ELF-1 (cell line): ENCODE results near the gene SQSTM1.

ENCODE experiments used
- DNase-seq: peaks from one replicate; pipeline ENCODE4 v3.0.0-alpha.2; 2016; ENCODE audit warnings: low read depth, low spot score

SQSTM1 gene

GRCh38 chr5:179805529-179806249, 15.0 kb upstream of the SQSTM1 start:
- DNase-seq = peak; percentile 44

- DNase-seq = peak; percentile 58
These were observed 14.3 kb upstream of the SQSTM1 start, which contains the start of gene MGAT4B for GRCh38 chr5:179806250-179807048. Gene MGAT4B, minus strand, starts transcription at chr5:179806866. Its CDS starts 283 bp downstream, at chr5:179806583.

DNA sequence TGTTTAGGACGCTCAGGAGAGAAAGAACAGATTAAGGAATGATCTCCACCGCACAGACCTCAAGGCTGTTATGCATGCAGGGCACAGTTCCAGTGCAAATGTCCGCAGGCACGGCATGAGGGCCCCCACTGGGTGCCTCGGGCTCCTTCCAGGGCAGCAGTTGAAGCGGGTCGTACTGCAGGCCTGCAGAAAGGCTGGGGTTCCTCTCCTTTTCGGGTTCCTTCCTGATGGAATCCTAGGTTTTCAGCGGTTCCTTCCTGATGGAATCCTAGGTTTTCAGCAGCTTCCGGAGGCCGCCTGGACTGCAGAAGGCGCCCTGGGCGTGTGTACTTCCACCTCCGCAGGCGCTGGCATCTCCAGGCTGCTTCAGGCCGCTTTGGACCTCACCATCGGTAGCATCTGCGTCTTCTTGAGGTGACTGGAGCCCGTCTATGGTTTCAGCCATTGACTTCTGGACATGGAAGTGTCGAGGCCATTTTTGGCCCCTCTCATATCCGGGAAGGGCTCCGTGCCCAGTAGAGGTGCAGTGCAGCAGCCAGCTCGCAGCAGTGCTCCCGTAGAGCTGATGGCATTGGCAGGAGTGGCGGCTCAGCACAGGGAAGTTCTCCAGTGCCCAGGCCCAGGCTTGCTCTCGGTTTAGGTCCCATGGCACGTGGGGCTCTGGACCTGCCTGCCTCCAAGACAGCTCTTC, 8.4 kb upstream of the SQSTM1 start:
- DNase-seq = peak; percentile 3

GRCh38 chr5:179812997-179813607, 7.6 kb upstream of the SQSTM1 start:
- DNase-seq = no peak

GRCh38 chr5:179814090-179814489, 6.6 kb upstream of the SQSTM1 start:
- no peak for DNase-seq

DNA sequence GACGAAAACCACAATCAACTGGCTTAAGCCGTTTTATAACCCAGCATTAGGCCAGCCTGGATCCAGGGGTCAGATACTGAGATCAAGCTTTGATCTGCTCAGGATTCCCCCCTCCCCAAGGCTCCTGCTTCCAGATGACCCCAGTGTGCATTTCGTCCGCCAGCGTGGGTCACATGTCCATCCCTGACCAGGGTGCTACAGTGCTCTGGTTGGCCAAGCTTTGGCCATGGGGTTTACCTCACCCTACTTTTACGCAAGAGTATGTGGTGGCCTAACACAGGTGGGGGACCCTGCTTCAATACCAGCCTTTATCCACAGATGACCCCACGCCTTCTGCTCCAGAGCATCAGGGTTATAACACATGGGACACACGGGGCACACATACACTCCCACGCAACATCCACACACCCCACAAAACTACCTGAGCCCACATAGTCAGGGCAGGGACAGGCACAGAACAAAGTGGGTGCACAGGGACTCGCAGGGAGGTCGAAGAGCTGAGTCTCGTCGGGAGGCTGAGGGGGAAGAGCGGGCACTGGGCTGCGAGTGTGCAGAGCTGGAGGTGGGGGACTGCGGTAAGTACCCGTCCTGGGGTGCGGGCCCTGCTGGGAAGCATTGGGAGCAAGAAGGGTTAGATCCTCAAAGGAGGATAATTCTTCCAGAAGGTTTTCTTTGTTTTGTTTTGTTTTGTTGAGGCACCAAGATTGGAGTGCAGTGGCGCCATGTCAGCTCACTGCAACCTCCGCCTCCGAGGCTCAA, 5.0 kb upstream of the SQSTM1 start:
- no peak for DNase-seq

DNA sequence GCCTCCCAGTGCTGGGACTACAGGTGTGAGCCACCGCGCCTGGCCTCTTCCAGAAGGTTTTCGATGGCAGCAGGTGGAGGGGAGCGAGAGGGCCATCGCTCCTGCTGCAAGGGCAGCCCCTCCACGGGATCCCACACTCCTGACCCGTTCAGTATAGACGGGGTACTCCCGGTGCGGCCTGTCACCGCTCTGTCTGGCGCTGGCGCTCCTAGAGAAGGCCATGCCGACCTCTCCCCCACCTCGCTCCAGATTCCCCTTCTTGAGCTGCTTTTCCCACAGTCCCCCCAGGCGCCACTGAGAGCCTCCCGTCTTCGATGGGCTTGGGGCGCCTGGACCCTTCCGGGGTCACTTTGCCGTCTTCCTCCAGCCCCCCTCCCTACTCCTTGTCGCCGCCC, 4.3 kb upstream of the SQSTM1 start:
- no peak for DNase-seq

GRCh38 chr5:179816796-179817469, 3.8 kb upstream of the SQSTM1 start:
- no peak for DNase-seq

- no peak for DNase-seq
These were observed 3.2 kb upstream of the SQSTM1 start for GRCh38 chr5:179817470-179817840.

DNA sequence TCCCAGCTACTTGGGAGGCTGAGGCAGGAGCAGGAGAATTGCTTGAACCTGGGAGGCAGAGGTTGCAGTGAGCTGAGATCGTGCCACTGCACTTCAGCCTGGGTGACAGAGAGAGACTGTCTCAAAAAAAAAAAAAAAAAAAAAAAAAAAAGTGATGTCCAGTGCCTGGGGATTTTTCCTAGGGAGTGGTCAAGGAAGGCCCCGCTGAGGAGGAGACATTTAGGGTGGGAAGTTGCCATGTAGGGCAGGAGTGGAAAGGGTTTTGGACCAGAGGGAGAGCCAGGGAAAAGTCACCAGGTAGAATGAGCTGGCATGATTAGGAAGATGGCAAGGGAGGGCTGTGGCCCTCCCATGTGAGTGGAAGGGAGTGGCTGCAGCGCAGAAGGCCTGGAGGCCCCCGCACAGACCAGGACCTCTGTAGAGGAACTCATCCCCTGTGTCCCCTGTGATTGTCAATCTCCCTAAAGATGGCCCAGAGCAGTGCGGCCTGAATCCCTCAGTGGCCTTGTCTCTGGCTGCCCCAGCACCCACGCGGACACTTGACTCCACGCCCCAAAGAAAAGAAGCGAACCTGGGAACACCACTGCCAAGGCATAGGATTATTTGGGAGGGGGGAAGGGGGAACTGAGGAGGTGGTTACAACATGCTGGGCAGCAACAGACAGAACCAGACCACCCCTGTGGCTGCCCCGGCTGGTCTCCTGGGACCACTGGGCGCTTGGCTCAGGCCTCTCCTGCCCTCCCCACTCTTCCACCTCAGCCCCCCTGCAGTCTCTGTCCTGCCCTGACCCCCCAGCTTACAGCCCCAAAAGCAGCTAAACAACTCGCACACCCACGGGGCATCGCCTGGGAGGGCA, 2.6 kb upstream of the SQSTM1 start:
- DNase-seq = peak; percentile 25

DNA sequence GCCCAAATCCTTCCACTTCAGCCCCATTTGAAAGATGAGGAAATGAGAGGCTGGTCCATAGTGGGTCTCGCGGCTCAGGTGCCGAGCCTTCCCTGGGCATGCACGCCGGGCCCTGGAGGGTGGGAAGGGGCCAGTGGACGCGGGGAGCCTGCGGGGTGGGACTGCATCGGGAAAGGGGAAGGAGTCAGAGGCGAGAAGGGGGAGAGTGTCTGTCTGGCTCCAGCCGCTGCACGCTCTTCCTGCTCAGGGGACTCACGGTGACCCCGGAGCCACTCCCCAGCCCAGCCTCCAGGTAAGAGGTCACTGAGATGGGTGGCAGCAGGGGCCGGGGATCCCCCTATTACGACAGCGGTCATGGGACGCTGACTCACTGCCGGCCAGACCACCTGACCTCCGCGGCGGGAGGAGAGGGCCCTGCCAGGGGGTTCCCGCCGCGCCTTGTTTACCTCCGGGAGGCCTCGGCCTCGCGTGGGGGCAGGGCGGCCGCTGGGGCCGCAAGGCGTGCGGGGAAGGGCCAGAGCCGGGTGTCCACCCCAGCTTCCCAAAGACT, 1.9 kb upstream of the SQSTM1 start:
- DNase-seq = peak; percentile 82

GRCh38 chr5:179819296-179820126, 1.2 kb upstream of the SQSTM1 start:
- DNase-seq = peak; percentile 90

DNA sequence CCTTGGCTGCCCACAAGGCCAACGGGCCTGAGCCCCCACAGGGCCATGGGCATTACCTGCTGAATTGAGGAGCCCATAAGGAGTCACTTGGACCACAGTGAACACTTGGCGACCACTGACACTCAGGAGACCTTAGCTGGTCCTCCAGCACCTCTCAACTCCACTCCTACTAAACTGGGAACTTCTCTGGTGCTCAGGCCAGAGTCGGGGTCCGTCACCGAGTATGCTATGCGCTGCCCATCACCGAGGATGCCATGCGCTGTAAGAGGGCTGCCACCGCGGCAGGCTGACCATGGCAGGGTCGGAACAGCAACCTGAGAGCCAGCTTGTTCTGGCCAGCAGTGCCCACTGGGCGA, 600 bp upstream of the SQSTM1 start:
- peak; percentile 44 for DNase-seq

GRCh38 chr5:179821298-179822058, 773 bp downstream of the SQSTM1 start:
- peak; percentile 86 for DNase-seq

DNA sequence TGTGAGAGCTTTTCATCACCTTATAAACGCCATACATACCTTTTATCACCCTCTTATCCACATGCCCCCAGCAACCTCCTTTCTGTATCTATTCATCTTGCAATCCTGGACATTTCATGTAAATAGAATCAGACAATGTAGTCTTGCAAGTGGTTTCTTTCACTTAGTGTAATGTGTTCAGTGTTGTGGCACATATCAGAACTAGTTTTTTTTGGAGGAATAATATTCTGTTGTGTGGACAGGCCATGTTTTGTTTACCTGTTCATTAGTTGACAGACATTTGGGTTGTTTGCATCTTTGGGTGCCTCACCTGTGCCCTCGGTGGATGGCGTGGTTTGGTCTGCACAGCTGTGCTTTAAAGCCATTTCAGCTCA, 1.3 kb downstream of the SQSTM1 start:
- no peak for DNase-seq

- peak; percentile 16 for DNase-seq
These were observed 1.8 kb downstream of the SQSTM1 start for GRCh38 chr5:179822444-179822990.

- peak; percentile 3 for DNase-seq
These were observed 3.4 kb downstream of the SQSTM1 start for GRCh38 chr5:179823937-179824744.
